HepG2 (cell line): Measurements from ENCODE around the gene UXS1. TPM values are rescaled to one million over a fixed set of nuclear protein-coding genes. Genes with fewer than 3 reads are reported as not detected.

Source experiments
- ATAC-seq: fragments of 200-7000 bp; cut with Tn5 transposase; 3 replicates; pipeline ENCODE4 v1.9.1; 2020; ENCODE audit warnings: mild to moderate bottlenecking, moderate library complexity
- BruUV-seq: library from RNA; stranded (reverse); fragments of 400-500 nt; replicated peaks from 2 replicates; lab custom pipeline; 2021; lab: Mats Ljungman, UMichigan
- CTCF ChIA-PET: fragments of 300-600 bp; formaldehyde crosslinking; extraction: SDS; loops from one replicate; lab custom pipeline; 2021; ENCODE audit warnings: low total read pairs, inconsistent platforms, low intra/inter-chr PET ratio; lab: Yijun Ruan, JAX
- POLR2A ChIA-PET: fragments of 350-600 bp; sonication (Branson Sonifier 250); formaldehyde crosslinking; loops from one replicate; lab custom pipeline; 2020; ENCODE audit warnings: antibody characterized with exemption, inconsistent platforms; lab: Yijun Ruan, JAX
- DNase-seq: peaks from one replicate; pipeline ENCODE4 v3.0.0-alpha.2; 2015; ENCODE audit warnings: low spot score
- FAIRE-seq: peaks from 3 replicates; lab custom pipeline; 2011; peaks lifted over from hg19 to GRCh38; lab: Jason Lieb, UNC
- H2AFZ ChIP-seq: one replicate; pipeline ENCODE4 v1.6.1; 2011; ENCODE audit warnings: low read length, inconsistent platforms
- H3K27ac ChIP-seq: fragments of 300-600 bp; 3 replicates; pipeline ENCODE4 v1.8.0; 2011; ENCODE audit warnings: mixed run types, mild to moderate bottlenecking, mixed read lengths, low read length, inconsistent platforms; ENCODE audit not compliant: insufficient read depth; ENCODE audit errors: extremely low read length
- H3K27me3 ChIP-seq, 2 experiments: fragments of 200-600 bp in 1 of 2; 2 replicates in 1 of 2; 3 replicates in 1 of 2; pipeline versions ENCODE4 v1.6.0 to v1.8.0; 2011; ENCODE audit warnings: low read length in 2 of 2, mild to moderate bottlenecking in 2 of 2, moderate library complexity in 2 of 2, inconsistent platforms in 1 of 2; ENCODE audit not compliant: insufficient read depth in 2 of 2, control insufficient read depth in 1 of 2
- H3K36me3 ChIP-seq, 2 experiments: fragments of 200-600 bp in 1 of 2; replicated peaks in 1 of 2; 2 replicates in 1 of 2; 3 replicates in 1 of 2; pipeline versions ENCODE4 v1.5.1 to v1.8.0; 2011; ENCODE audit warnings: low read length in 2 of 2, inconsistent platforms in 1 of 2; ENCODE audit not compliant: insufficient read depth in 2 of 2, control insufficient read depth in 1 of 2
- H3K4me1 ChIP-seq: 2 replicates; pipeline ENCODE4 v1.5.1; 2012; ENCODE audit warnings: low read length, inconsistent platforms; ENCODE audit not compliant: insufficient read depth
- H3K4me2 ChIP-seq: 2 replicates; pipeline ENCODE4 v1.6.0; 2011; ENCODE audit warnings: low read depth, low read length, inconsistent platforms
- H3K4me3 ChIP-seq, 3 experiments: fragments of 200-600 bp in 1 of 3; sonication (generic), shearing (Covaris generic) in 1 of 3; replicated peaks in 1 of 3; 2 replicates each; pipeline ENCODE4 v1.5.1; 2011 to 2016; ENCODE audit warnings: low read length in 3 of 3, inconsistent platforms in 2 of 3, low read depth in 2 of 3, mild to moderate bottlenecking in 2 of 3, control low read depth in 1 of 3, mixed read lengths in 1 of 3; ENCODE audit not compliant: insufficient read depth in 1 of 3
- H3K79me2 ChIP-seq: one replicate; pipeline ENCODE4 v1.6.1; 2011; ENCODE audit warnings: low read length, inconsistent platforms; ENCODE audit not compliant: insufficient read depth
- H3K9ac ChIP-seq: 2 replicates; pipeline ENCODE4 v1.6.0; 2011; ENCODE audit warnings: mild to moderate bottlenecking, low read depth, low read length, inconsistent platforms; ENCODE audit not compliant: insufficient read depth
- H3K9me3 ChIP-seq: 2 replicates; pipeline ENCODE4 v1.5.1; 2012; ENCODE audit warnings: mild to moderate bottlenecking, low read length
- H4K20me1 ChIP-seq: 2 replicates; pipeline ENCODE4 v1.6.0; 2011; ENCODE audit warnings: inconsistent platforms, mild to moderate bottlenecking, low read length, moderate library complexity; ENCODE audit not compliant: insufficient read depth
- BHLHE40 ChIP-seq: IDR thresholded peaks from 2 replicates; pipeline ENCODE4 v1.6.1; 2011; ENCODE audit warnings: low read length, improper control_type of control experiment
- CEBPG ChIP-seq: IDR thresholded peaks from 2 replicates; pipeline ENCODE4 v1.6.1; 2016
- HNF4A ChIP-seq: sonication (generic); formaldehyde crosslinking; IDR thresholded peaks from 2 replicates; pipeline ENCODE4 v1.4.0; 2020; ENCODE audit warnings: missing genetic modification reagents
- HOXA7 ChIP-seq: sonication (generic); formaldehyde crosslinking; IDR thresholded peaks from 2 replicates; pipeline ENCODE4 v1.8.1; 2022; ENCODE audit warnings: mild to moderate bottlenecking, missing genetic modification reagents, moderate library complexity
- MBD4 ChIP-seq: IDR thresholded peaks from 2 replicates; pipeline ENCODE4 v1.6.1; 2012; ENCODE audit warnings: low read length, inconsistent platforms, borderline replicate concordance
- MXD4 ChIP-seq: IDR thresholded peaks from 2 replicates; pipeline ENCODE4 v1.6.1; 2016; ENCODE audit warnings: mild to moderate bottlenecking, missing biosample characterization, missing genetic modification reagents
- POGK ChIP-seq: sonication (generic); formaldehyde crosslinking; conservative IDR thresholded peaks from 2 replicates; pipeline ENCODE4 v1.8.0; 2022; ENCODE audit warnings: mild to moderate bottlenecking, moderate library complexity, missing genetic modification reagents
- PRDM10 ChIP-seq: sonication (generic); formaldehyde crosslinking; IDR thresholded peaks from 2 replicates; pipeline ENCODE4 v1.4.0; 2020; ENCODE audit warnings: low read depth, missing genetic modification reagents
- SNAPC5 ChIP-seq: sonication (generic); formaldehyde crosslinking; IDR thresholded peaks from 2 replicates; pipeline ENCODE4 v1.8.1; 2023; ENCODE audit warnings: mild to moderate bottlenecking, missing genetic modification reagents, borderline replicate concordance
- TBX2 ChIP-seq: sonication (generic); formaldehyde crosslinking; IDR thresholded peaks from 2 replicates; pipeline ENCODE4 v1.5.0; 2020; ENCODE audit warnings: missing genetic modification reagents, mild to moderate bottlenecking, borderline replicate concordance
- TEAD3 ChIP-seq: optimal IDR thresholded peaks from 2 replicates; pipeline ENCODE3; 2016; ENCODE audit warnings: borderline replicate concordance
- ZBTB8A ChIP-seq: sonication (generic); formaldehyde crosslinking; IDR thresholded peaks from 2 replicates; pipeline ENCODE4 v1.4.0; 2020; ENCODE audit warnings: mild to moderate bottlenecking, low read depth, missing genetic modification reagents, borderline replicate concordance
- ZNF367 ChIP-seq: sonication (generic); formaldehyde crosslinking; IDR thresholded peaks from 2 replicates; pipeline ENCODE4 v1.4.0; 2020; ENCODE audit warnings: missing genetic modification reagents, borderline replicate concordance
- ZNF501 ChIP-seq: sonication (generic); formaldehyde crosslinking; IDR thresholded peaks from 2 replicates; pipeline ENCODE4 v1.5.1; 2020; ENCODE audit warnings: mild to moderate bottlenecking, moderate library complexity, missing genetic modification reagents
- WGBS: methylation state at CpG from one replicate; pipeline ENCODE4 v1.1.6; 2017; ENCODE audit warnings: low lambda C conversion rate; 5-methylcytosine and 5-hydroxymethylcytosine counted together
- in situ Hi-C: cut with HindIII; loops from 2 replicates; pipeline ENCODE4 v1.10.0; 2017; ENCODE audit warnings: low pct_unique_long_range_greater_than_20kb; ENCODE audit not compliant: extremely low pct_ligation_motif_present
- intact Hi-C: fragments of 100-400 bp; cut with micrococcal nuclease; formaldehyde crosslinking; loops from one replicate; pipeline ENCODE4 v1.10.0; 2022; ENCODE audit not compliant: unreplicated experiment
- polyA plus RNA-seq, 8 experiments: library from polyadenylated mRNA; depleted of rRNA in 3 of 8; stranded (reverse) in 7 of 8; unstranded in 1 of 8; fragments of >200 nt; fragmentation: Illumina TruSeq in 4 of 8; extraction: Trizol in 4 of 8; gene quantifications; 2 replicates each; pipeline versions ENCODE4 v1.2.1 to v1.2.3, GENCODE V29; 2011 to 2016; ENCODE audit warnings: low read depth in 4 of 8, missing spikeins in 1 of 8, mixed read lengths in 1 of 8; ENCODE audit not compliant: insufficient read depth in 1 of 8
- total RNA-seq, 5 experiments: library from RNA; depleted of rRNA; stranded (reverse); fragments of >200 nt; fragmentation: Illumina TruSeq; extraction: Trizol; gene quantifications; 2 replicates each; pipeline ENCODE4 v1.2.3, GENCODE V29; 2016; ENCODE audit warnings: low read depth in 1 of 5

Gene UXS1
- total and polyA plus RNA-seq, 2 of the 13 experiments (the other 11 are each of a cell fraction or from before 2014, with no cell fraction given) = 53.3 to 110 TPM

- TF ChIP-seq POGK (CRISPR knock-in tag) = no peak
- TF ChIP-seq ZNF367 = no peak
Measured at GRCh38 chr2:106094131-106094841, 99.8 kb downstream of the UXS1 start (continued).

- POLR2A ChIA-PET = no interaction called here
- no TSS peak for BruUV-seq
- no peak for FAIRE-seq
Measured at GRCh38 chr2:106090916-106091618, 103.0 kb downstream of the UXS1 start.

More at GRCh38 chr2:106090916-106091618, 103.0 kb downstream of the UXS1 start:
- DNase-seq (no peak), ATAC-seq (no peak)
- Histone ChIP-seq H3K4me2 (no peak overlapping the region), H3K79me2 (no peaks in the 10 kb centered on the region), H3K36me3 (peaks cover 2 to 15% of the 10 kb centered on the region in 2 experiments; a peak in 4 of 5 replicates), H3K4me1 (no peaks in the 10 kb centered on the region), H3K27me3 (no peaks in the 10 kb centered on the region), H3K4me3 (no peak overlapping the region), H4K20me1 (no peaks in the 10 kb centered on the region), H3K27ac (no peak overlapping the region), H2AFZ (no peak overlapping the region), H3K9me3 (no peaks in the 10 kb centered on the region), H3K9ac (no peak overlapping the region)
- intact Hi-C loops = no loop called here
- in situ Hi-C loops = no loop called here
- WGBS = 96% methylated on average over 4 of the region's 4 CpGs
- TF ChIP-seq MBD4 = no peak
- no peak for TF ChIP-seq HOXA7 (CRISPR knock-in tag)
- no peak for TF ChIP-seq HNF4A (CRISPR knock-in tag)
- TF ChIP-seq TBX2 (CRISPR knock-in tag) = no peak
- TF ChIP-seq ZNF501 (CRISPR knock-in tag) = no peak
- TF ChIP-seq MXD4 (CRISPR knock-in tag) = no peak
- no peak for TF ChIP-seq BHLHE40
- TF ChIP-seq SNAPC5 (CRISPR knock-in tag) = no peak
- no peak for TF ChIP-seq PRDM10 (CRISPR knock-in tag)
- no peak for TF ChIP-seq CEBPG (CRISPR knock-in tag)
- TF ChIP-seq ZBTB8A = no peak
- no peak for TF ChIP-seq TEAD3 (CRISPR knock-in tag)
- CTCF ChIA-PET = no interaction called here
